Measurements from ENCODE around the gene ASAP3.

- TF ChIP-seq CTCF (IDR thresholded peaks at IDR 0.05; ENCODE audit: low read depth, low read length, poor library complexity, severe bottlenecking) (no peak), EZH2phosphoT487 (IDR thresholded peaks at IDR 0.05; ENCODE audit: borderline replicate concordance, low read length) (no peak)
Measured at GRCh38 chr1:23395154-23395724, 88.7 kb downstream of the ASAP3 start.
